Activated T-helper 17 cell treated with anti-CD3 and anti-CD28 coated beads, Interleukin-2, amount 50 U/mL, for 72 hours (primary cell): ENCODE data around the gene VTA1. TPM values are rescaled to one million over a fixed set of nuclear protein-coding genes. Genes with fewer than 3 reads are reported as not detected.
"Not testable (repeated sequence)": the region's sequence is repeated elsewhere in the genome, so short reads cannot be mapped to it uniquely, and the experiment has no call there.

Source experiments
- ATAC-seq: fragments of 150-1000 bp; cut with Tn5 transposase; replicated peaks from 2 replicates; pipeline ENCODE4 v1.10.0; 2021; ENCODE audit warnings: mild to moderate bottlenecking, moderate library complexity
- H3K27ac Mint-ChIP-seq: one replicate; pipeline ENCODE4 v1.8.0; 2022; ENCODE audit warnings: mixed read lengths
- H3K27me3 Mint-ChIP-seq: one replicate; pipeline ENCODE4 v1.8.0; 2022; ENCODE audit warnings: mixed read lengths
- H3K36me3 Mint-ChIP-seq: one replicate; pipeline ENCODE4 v1.8.0; 2022; ENCODE audit warnings: low read depth, mild to moderate bottlenecking, mixed read lengths
- H3K4me1 Mint-ChIP-seq: one replicate; pipeline ENCODE4 v1.8.0; 2022; ENCODE audit warnings: mixed read lengths
- H3K4me3 Mint-ChIP-seq: one replicate; pipeline ENCODE4 v1.8.0; 2022; ENCODE audit warnings: mild to moderate bottlenecking, mixed read lengths
- H3K9me3 Mint-ChIP-seq: one replicate; pipeline ENCODE4 v1.8.0; 2022; ENCODE audit warnings: mixed read lengths
- total RNA-seq, 2 donors: library from RNA; stranded (reverse); gene quantifications; one replicate each; pipeline ENCODE4 v1.2.3, GENCODE V29; 2022

The VTA1 gene
- total RNA-seq: 10 to 100 TPM; 40.6 to 49.0 TPM

- ATAC-seq: peak; percentile 99
- H3K27me3 Mint-ChIP-seq: no peaks in the 10 kb centered on the region
- H3K4me3 Mint-ChIP-seq: peak within 1 kb of the TSS; percentile 92
- peaks cover 45% of the 10 kb centered on the region for H3K36me3 Mint-ChIP-seq
- no peaks in the 10 kb centered on the region for H3K9me3 Mint-ChIP-seq
- peaks cover 35% of the 10 kb centered on the region for H3K4me1 Mint-ChIP-seq
- H3K27ac Mint-ChIP-seq: peak within 1 kb of the TSS; percentile 93
These were observed at the start of gene VTA1, which contains the start of gene NMBR for GRCh38 chr6:142146828-142147662. Gene VTA1, plus strand, starts transcription at chr6:142147263. Its CDS starts 25 bp downstream, at chr6:142147288. Gene NMBR, minus strand, starts transcription at chr6:142147122. Its CDS starts 58,464 bp downstream, at chr6:142088658.

- H3K27ac Mint-ChIP-seq, H3K4me3 Mint-ChIP-seq, H3K27me3 Mint-ChIP-seq, ATAC-seq, H3K9me3 Mint-ChIP-seq, H3K4me1 Mint-ChIP-seq, H3K36me3 Mint-ChIP-seq: not testable (repeated sequence)
These were observed 42.2 kb upstream of the VTA1 start for GRCh38 chr6:142104820-142105219.

- H3K9me3 Mint-ChIP-seq, H3K27ac Mint-ChIP-seq, H3K27me3 Mint-ChIP-seq, H3K36me3 Mint-ChIP-seq, H3K4me1 Mint-ChIP-seq, H3K4me3 Mint-ChIP-seq, ATAC-seq: not testable (repeated sequence)
These were observed 36.2 kb upstream of the VTA1 start for GRCh38 chr6:142110820-142111219.

GRCh38 chr6:142112451-142113061 is 34.5 kb upstream of the VTA1 start:
- Mint-ChIP-seq H3K36me3 (no peaks in the 10 kb centered on the region), H3K4me1 (peaks cover 4% of the 10 kb centered on the region), H3K4me3 (no peak overlapping the region), H3K9me3 (no peaks in the 10 kb centered on the region), H3K27me3 (peaks cover 4% of the 10 kb centered on the region), H3K27ac (no peak overlapping the region)
- ATAC-seq: no peak

GRCh38 chr6:142117366-142117765 is 29.7 kb upstream of the VTA1 start:
- H3K9me3 Mint-ChIP-seq: no peaks in the 10 kb centered on the region
- no peaks in the 10 kb centered on the region for H3K4me1 Mint-ChIP-seq
- no peak overlapping the region for H3K27ac Mint-ChIP-seq
- no peak overlapping the region for H3K4me3 Mint-ChIP-seq
- peaks cover 7% of the 10 kb centered on the region for H3K27me3 Mint-ChIP-seq
- ATAC-seq: no peak
- no peaks in the 10 kb centered on the region for H3K36me3 Mint-ChIP-seq

- H3K4me1 Mint-ChIP-seq: no peaks in the 10 kb centered on the region
- no peaks in the 10 kb centered on the region for H3K9me3 Mint-ChIP-seq
- ATAC-seq: no peak
- no peak overlapping the region for H3K4me3 Mint-ChIP-seq
- H3K36me3 Mint-ChIP-seq: no peaks in the 10 kb centered on the region
- H3K27me3 Mint-ChIP-seq: peaks cover 7% of the 10 kb centered on the region
- H3K27ac Mint-ChIP-seq: no peak overlapping the region
These were observed 28.7 kb upstream of the VTA1 start for GRCh38 chr6:142118328-142118727.

- no peak overlapping the region for H3K4me3 Mint-ChIP-seq
- peaks cover 7% of the 10 kb centered on the region for H3K27me3 Mint-ChIP-seq
- no peaks in the 10 kb centered on the region for H3K4me1 Mint-ChIP-seq
- ATAC-seq: no peak
- no peaks in the 10 kb centered on the region for H3K9me3 Mint-ChIP-seq
- no peaks in the 10 kb centered on the region for H3K36me3 Mint-ChIP-seq
- H3K27ac Mint-ChIP-seq: no peak overlapping the region
These were observed 28.1 kb upstream of the VTA1 start for GRCh38 chr6:142118925-142119324.

GRCh38 chr6:142121342-142121741 is 25.7 kb upstream of the VTA1 start:
- no peaks in the 10 kb centered on the region for H3K4me1 Mint-ChIP-seq
- no peak for ATAC-seq
- H3K9me3 Mint-ChIP-seq: no peaks in the 10 kb centered on the region
- no peaks in the 10 kb centered on the region for H3K36me3 Mint-ChIP-seq
- no peak overlapping the region for H3K27ac Mint-ChIP-seq
- H3K4me3 Mint-ChIP-seq: no peak overlapping the region
- H3K27me3 Mint-ChIP-seq: peaks cover 3% of the 10 kb centered on the region

- no peak overlapping the region for H3K27ac Mint-ChIP-seq
- H3K36me3 Mint-ChIP-seq: no peaks in the 10 kb centered on the region
- no peaks in the 10 kb centered on the region for H3K9me3 Mint-ChIP-seq
- H3K4me1 Mint-ChIP-seq: no peaks in the 10 kb centered on the region
- no peak for ATAC-seq
- H3K4me3 Mint-ChIP-seq: no peak overlapping the region
- H3K27me3 Mint-ChIP-seq: peaks cover 22% of the 10 kb centered on the region
These were observed 16.2 kb upstream of the VTA1 start for GRCh38 chr6:142130814-142131213.

GRCh38 chr6:142132625-142133024 is 14.4 kb upstream of the VTA1 start, which contains the start of gene GJE1:
Gene GJE1, plus strand, starts transcription at chr6:142132925. Its CDS starts 234 bp downstream, at chr6:142133159.
- no peak within 1 kb of the TSS for H3K4me3 Mint-ChIP-seq
- no peaks in the 10 kb centered on the region for H3K4me1 Mint-ChIP-seq
- no peaks in the 10 kb centered on the region for H3K9me3 Mint-ChIP-seq
- peaks cover 22% of the 10 kb centered on the region for H3K27me3 Mint-ChIP-seq
- H3K27ac Mint-ChIP-seq: no peak within 1 kb of the TSS
- no peak for ATAC-seq
- no peaks in the 10 kb centered on the region for H3K36me3 Mint-ChIP-seq

- no peaks in the 10 kb centered on the region for H3K9me3 Mint-ChIP-seq
- ATAC-seq: no peak
- no peaks in the 10 kb centered on the region for H3K4me1 Mint-ChIP-seq
- peaks cover 10% of the 10 kb centered on the region for H3K27me3 Mint-ChIP-seq
- H3K4me3 Mint-ChIP-seq: no peak overlapping the region
- H3K27ac Mint-ChIP-seq: no peak overlapping the region
- H3K36me3 Mint-ChIP-seq: no peaks in the 10 kb centered on the region
These were observed 8.2 kb upstream of the VTA1 start for GRCh38 chr6:142138876-142139275.

- not testable (repeated sequence) for H3K36me3 Mint-ChIP-seq, H3K4me3 Mint-ChIP-seq, H3K9me3 Mint-ChIP-seq, H3K4me1 Mint-ChIP-seq, ATAC-seq, H3K27ac Mint-ChIP-seq
- peaks cover 10% of the 10 kb centered on the region for H3K27me3 Mint-ChIP-seq
These were observed 5.5 kb upstream of the VTA1 start for GRCh38 chr6:142141531-142141930.

- ATAC-seq: no peak
- H3K27me3 Mint-ChIP-seq: no peaks in the 10 kb centered on the region
These were observed 5.7 kb downstream of the VTA1 start for GRCh38 chr6:142152746-142153145.

GRCh38 chr6:142153196-142153595 is 6.1 kb downstream of the VTA1 start:
- peaks cover 39% of the 10 kb centered on the region for H3K4me1 Mint-ChIP-seq
- H3K36me3 Mint-ChIP-seq: peaks cover 40% of the 10 kb centered on the region
- H3K4me3 Mint-ChIP-seq: peak overlapping the region; percentile 45
- peak overlapping the region; percentile 92 for H3K27ac Mint-ChIP-seq
- no peaks in the 10 kb centered on the region for H3K9me3 Mint-ChIP-seq
- ATAC-seq: peak; percentile 48
- H3K27me3 Mint-ChIP-seq: no peaks in the 10 kb centered on the region

More at GRCh38 chr6:142152746-142153145, 5.7 kb downstream of the VTA1 start:
- Mint-ChIP-seq H3K4me1 (peaks cover 41% of the 10 kb centered on the region), H3K9me3 (no peaks in the 10 kb centered on the region), H3K36me3 (peaks cover 42% of the 10 kb centered on the region), H3K4me3 (peak overlapping the region; percentile 45), H3K27ac (peak overlapping the region; percentile 92)

GRCh38 chr6:142154336-142154735 is 7.3 kb downstream of the VTA1 start:
- peaks cover 37% of the 10 kb centered on the region for H3K4me1 Mint-ChIP-seq
- H3K9me3 Mint-ChIP-seq: no peaks in the 10 kb centered on the region
- ATAC-seq: no peak
- H3K27ac Mint-ChIP-seq: no peak overlapping the region
- no peak overlapping the region for H3K4me3 Mint-ChIP-seq
- peaks cover 36% of the 10 kb centered on the region for H3K36me3 Mint-ChIP-seq
- H3K27me3 Mint-ChIP-seq: no peaks in the 10 kb centered on the region
